ENCODE measurements around the gene FBXO44. TPM values are rescaled to one million over a fixed set of nuclear protein-coding genes. Genes with fewer than 3 reads are reported as not detected.

The FBXO44 gene
- total and polyA plus RNA-seq, 2 donors (not counting 1 experiment from before 2014, with no cell fraction given): 8.1 to 17.8 TPM

GRCh38 chr1:11690397-11691301, 36.0 kb downstream of the FBXO44 start:
- no peaks in the 10 kb centered on the region for H3K9me3 ChIP-seq (ENCODE audit: control insufficient read depth, insufficient read depth, low read depth, low read length)
- peak overlapping the region; percentile 25 for H3K4me2 ChIP-seq (ENCODE audit: extremely low read depth, insufficient read depth, low read length)
- H3K27me3 ChIP-seq (ENCODE audit: control insufficient read depth, insufficient read depth, low read length): peaks cover 43% of the 10 kb centered on the region
- no peak overlapping the region for H3K9ac ChIP-seq (ENCODE audit: insufficient read depth, low read length)
- DNase-seq (ENCODE audit: low read depth in 2 of 2): no peak
- peak; percentile 94 for TF ChIP-seq EZH2 (IDR thresholded peaks at IDR 0.05; ENCODE audit: low read length, missing control alignments)
- no peak for TF ChIP-seq CTCF (conservative IDR thresholded peaks at IDR 0.05 in 1 of 2, IDR thresholded peaks at IDR 0.05 in 1 of 2; ENCODE audit: low read depth in 1 of 2, low read length in 2 of 2)
- H4K20me1 ChIP-seq (ENCODE audit: control insufficient read depth, extremely low read depth, insufficient read depth, low read length): no peaks in the 10 kb centered on the region
- H3K27ac ChIP-seq (ENCODE audit: insufficient read depth, low read length): no peak overlapping the region
- H2AFZ ChIP-seq (ENCODE audit: low read length): no peak overlapping the region
- H3K4me1 ChIP-seq (ENCODE audit: control insufficient read depth, extremely low read depth, insufficient read depth, low read length): peaks cover 8% of the 10 kb centered on the region
- H3K79me2 ChIP-seq (ENCODE audit: control insufficient read depth, insufficient read depth, low read length): no peaks in the 10 kb centered on the region
- H3K36me3 ChIP-seq (ENCODE audit: control insufficient read depth, insufficient read depth, low read length): no peaks in the 10 kb centered on the region
- H3K4me3 ChIP-seq (replicated peaks in 1 of 4; ENCODE audit: control extremely low read depth in 1 of 4, insufficient read depth in 1 of 4, low read depth in 3 of 4, low read length in 4 of 4): peak overlapping the region in 1 of 4 experiments; percentile 44

GRCh38 chr1:11691302-11691914, 36.7 kb downstream of the FBXO44 start, which contains the start of gene DRAXIN:
DRAXIN (plus strand) TSS chr1:11691710; CDS start chr1:11706259, 14,549 bp downstream.
- H3K4me2 ChIP-seq (ENCODE audit: extremely low read depth, insufficient read depth, low read length): peak within 1 kb of the TSS; percentile 25
- no peaks in the 10 kb centered on the region for H4K20me1 ChIP-seq (ENCODE audit: control insufficient read depth, extremely low read depth, insufficient read depth, low read length)
- H3K36me3 ChIP-seq (ENCODE audit: control insufficient read depth, insufficient read depth, low read length): no peaks in the 10 kb centered on the region
- H3K4me1 ChIP-seq (ENCODE audit: control insufficient read depth, extremely low read depth, insufficient read depth, low read length): peaks cover 8% of the 10 kb centered on the region
- H3K4me3 ChIP-seq (replicated peaks in 1 of 4; ENCODE audit: control extremely low read depth in 1 of 4, insufficient read depth in 1 of 4, low read depth in 3 of 4, low read length in 4 of 4): peak within 1 kb of the TSS in 1 of 4 experiments; percentile 44
- H3K27me3 ChIP-seq (ENCODE audit: control insufficient read depth, insufficient read depth, low read length): peaks cover 40% of the 10 kb centered on the region
- no peak for TF ChIP-seq CTCF (conservative IDR thresholded peaks at IDR 0.05 in 1 of 2, IDR thresholded peaks at IDR 0.05 in 1 of 2; ENCODE audit: low read depth in 1 of 2, low read length in 2 of 2)
- no peaks in the 10 kb centered on the region for H3K79me2 ChIP-seq (ENCODE audit: control insufficient read depth, insufficient read depth, low read length)
- no peak within 1 kb of the TSS for H3K9ac ChIP-seq (ENCODE audit: insufficient read depth, low read length)
- H2AFZ ChIP-seq (ENCODE audit: low read length): no peak within 1 kb of the TSS
- DNase-seq (ENCODE audit: low read depth in 2 of 2): peak in 1 of 2 donors; percentile 16
- H3K9me3 ChIP-seq (ENCODE audit: control insufficient read depth, insufficient read depth, low read depth, low read length): no peaks in the 10 kb centered on the region
- no peak within 1 kb of the TSS for H3K27ac ChIP-seq (ENCODE audit: insufficient read depth, low read length)

GRCh38 chr1:11691928-11692711, 37.4 kb downstream of the FBXO44 start:
- Histone ChIP-seq H3K4me2 (ENCODE audit: extremely low read depth, insufficient read depth, low read length) (peak overlapping the region; percentile 25), H3K9me3 (ENCODE audit: control insufficient read depth, insufficient read depth, low read depth, low read length) (no peaks in the 10 kb centered on the region), H3K4me3 (replicated peaks in 1 of 4; ENCODE audit: control extremely low read depth in 1 of 4, insufficient read depth in 1 of 4, low read depth in 3 of 4, low read length in 4 of 4) (no peak overlapping the region), H3K36me3 (ENCODE audit: control insufficient read depth, insufficient read depth, low read length) (no peaks in the 10 kb centered on the region), H3K9ac (ENCODE audit: insufficient read depth, low read length) (no peak overlapping the region), H3K79me2 (ENCODE audit: control insufficient read depth, insufficient read depth, low read length) (no peaks in the 10 kb centered on the region), H3K27me3 (ENCODE audit: control insufficient read depth, insufficient read depth, low read length) (peaks cover 40% of the 10 kb centered on the region), H3K4me1 (ENCODE audit: control insufficient read depth, extremely low read depth, insufficient read depth, low read length) (peaks cover 8% of the 10 kb centered on the region), H3K27ac (ENCODE audit: insufficient read depth, low read length) (no peak overlapping the region), H2AFZ (ENCODE audit: low read length) (no peak overlapping the region), H4K20me1 (ENCODE audit: control insufficient read depth, extremely low read depth, insufficient read depth, low read length) (no peaks in the 10 kb centered on the region)
- no peak for DNase-seq (ENCODE audit: low read depth in 2 of 2)
- TF ChIP-seq EZH2 (IDR thresholded peaks at IDR 0.05; ENCODE audit: low read length, missing control alignments): peak; percentile 97
- TF ChIP-seq CTCF (conservative IDR thresholded peaks at IDR 0.05 in 1 of 2, IDR thresholded peaks at IDR 0.05 in 1 of 2; ENCODE audit: low read depth in 1 of 2, low read length in 2 of 2): no peak
